Measurements from ENCODE around the gene PLXNA1. TPM values are rescaled to one million over a fixed set of nuclear protein-coding genes. Genes with fewer than 3 reads are reported as not detected.

PLXNA1 gene
- total RNA-seq, 1 donor from 2014 or later: 26.3 TPM

DNA sequence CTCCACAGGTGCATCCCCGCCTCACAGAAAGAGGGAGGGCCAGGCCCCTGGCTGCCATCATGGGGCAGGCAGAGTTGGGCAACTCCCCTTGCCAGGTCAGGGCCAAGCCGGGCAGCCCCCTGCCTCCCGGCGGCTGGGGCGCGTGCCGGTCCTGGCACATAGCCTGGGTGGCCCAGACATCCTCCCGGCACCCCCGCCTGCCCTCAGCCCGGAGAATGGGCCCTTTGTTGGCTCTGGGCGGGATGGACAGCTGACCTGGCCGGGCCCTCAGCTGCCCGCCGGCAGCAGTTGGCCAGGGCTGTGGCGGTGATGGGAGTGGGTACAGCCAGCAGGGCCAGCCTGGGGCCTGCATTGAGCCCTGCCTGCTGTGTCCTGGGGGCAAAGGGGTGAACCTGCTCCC, 16.5 kb downstream of the PLXNA1 start:
- no peak for DNase-seq (ENCODE audit: low spot score)

DNA sequence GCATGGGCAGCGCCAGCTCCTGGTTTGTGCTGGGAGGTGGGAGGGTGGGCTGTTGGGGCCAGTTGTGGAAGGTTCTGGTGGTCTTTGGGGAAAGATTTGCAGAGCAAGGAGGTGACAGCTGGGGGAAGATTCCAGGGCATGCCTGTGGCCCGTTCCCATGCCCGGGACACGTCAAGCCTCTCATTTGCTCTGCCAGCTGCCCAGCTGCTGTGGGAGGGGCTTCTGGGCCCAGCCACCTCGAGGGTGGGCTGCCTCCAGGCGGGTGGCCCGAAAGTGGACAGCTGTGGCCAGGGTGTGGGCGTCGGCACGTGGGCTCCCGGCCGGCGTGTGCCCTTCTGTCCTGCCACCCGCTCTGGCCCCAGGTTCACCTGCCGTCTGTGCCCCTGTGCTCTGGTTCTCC, 17.2 kb downstream of the PLXNA1 start:
- no peak for DNase-seq (ENCODE audit: low spot score)

GRCh38 chr3:127000761-127001160, 17.8 kb downstream of the PLXNA1 start:
- DNase-seq (ENCODE audit: low spot score): no peak

DNA sequence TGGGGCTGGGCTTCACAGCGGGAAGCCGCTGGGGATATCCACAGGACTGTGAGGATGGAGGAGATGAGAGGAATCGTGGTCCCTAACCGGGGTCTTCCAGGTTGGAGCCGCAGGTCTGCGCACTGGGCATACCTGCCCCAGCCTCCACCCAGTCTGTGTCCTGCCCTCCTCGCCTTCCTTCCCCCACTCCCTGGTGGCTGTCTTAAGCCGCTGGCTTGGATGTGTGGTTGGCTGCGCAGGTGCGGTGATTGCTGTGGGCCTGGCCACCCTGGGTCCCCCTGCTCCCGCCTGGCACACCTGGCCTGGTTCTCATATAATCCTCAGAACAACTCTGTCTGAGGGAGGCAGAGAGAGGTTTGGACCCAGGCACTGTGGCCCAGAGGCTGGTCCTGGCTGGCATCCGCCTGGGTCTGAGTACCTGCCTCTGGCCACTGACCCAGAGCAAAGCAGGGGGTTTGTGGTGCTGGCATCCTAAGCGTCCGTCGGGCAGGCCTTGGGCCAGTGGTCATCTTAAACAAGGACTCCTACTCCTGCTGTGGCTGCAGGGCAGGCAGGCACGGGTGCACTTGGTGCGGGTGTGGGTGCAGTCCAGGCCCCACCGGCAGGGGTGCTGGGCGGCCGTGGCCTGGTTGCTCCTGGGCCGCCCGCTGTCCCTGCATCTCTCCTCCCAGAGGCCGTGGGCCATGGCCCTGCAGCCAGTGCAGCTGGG, 18.7 kb downstream of the PLXNA1 start:
- DNase-seq (ENCODE audit: low spot score): no peak

DNA sequence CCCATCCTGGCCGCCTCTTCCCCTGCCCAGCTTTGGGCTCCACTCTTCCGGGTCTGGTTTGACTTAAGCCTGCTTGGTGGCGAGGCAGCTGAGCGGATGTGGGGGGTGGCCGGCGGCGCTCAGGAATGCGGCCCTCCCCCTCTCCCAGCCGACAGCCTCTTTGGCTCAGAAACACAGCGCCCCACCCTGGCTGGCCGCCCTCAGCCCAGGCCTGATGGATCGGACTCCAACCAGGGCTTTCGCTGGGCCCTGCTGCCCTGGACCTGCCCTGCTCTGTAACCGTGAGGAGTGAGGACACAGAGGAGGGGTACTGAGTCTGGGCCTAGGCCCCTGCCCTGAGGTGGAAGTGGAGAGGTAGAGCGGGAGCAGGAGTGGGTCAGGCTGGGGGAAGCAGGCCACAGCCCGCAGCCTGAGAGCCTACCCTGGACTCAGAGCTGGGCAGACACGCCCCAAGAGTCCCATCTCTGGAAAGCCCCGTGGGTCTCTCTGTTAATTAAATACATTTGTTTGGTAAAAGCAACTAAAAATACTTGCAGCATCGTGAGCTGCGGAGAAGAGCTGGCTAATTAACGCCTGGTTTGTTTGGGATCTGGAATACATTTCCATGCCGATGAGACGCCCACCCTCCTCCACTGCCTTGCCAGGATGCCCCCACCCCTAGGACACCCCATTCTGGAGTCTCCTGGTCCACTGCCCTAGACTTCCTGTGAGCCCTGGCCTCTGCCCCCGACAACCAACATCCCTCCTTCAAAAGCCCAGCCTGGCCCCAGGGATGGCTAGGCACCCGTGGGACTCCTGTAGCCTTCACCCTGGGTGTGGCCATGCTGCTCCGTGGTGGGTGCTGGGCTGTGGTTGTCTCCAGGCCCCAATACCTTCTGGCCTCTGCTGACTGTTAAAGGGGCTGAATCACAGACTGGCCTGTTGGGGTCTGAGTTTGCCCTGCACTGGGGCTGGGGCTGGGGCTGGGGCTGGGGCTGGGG, 19.6 kb downstream of the PLXNA1 start:
- peak; percentile 93 for DNase-seq (ENCODE audit: low spot score)

DNA sequence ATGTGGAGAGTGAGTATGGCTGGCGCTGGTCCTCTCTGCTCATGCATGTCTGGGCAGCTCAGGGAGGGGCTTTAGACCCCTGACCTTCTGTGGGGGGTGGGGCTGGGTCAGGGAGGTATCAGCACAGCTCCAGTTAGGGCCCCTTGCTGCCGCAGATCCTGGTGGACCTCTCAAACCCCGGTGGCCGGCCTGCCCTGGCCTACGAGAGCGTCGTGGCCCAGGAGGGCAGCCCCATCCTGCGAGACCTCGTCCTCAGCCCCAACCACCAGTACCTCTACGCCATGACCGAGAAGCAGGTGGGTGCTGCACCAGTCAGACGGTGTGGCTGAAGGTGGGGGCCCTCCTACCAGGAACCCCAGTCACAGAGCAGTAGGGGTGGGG, 20.2 kb downstream of the PLXNA1 start:
- DNase-seq (ENCODE audit: low spot score): no peak

- DNase-seq (ENCODE audit: low spot score): no peak
These were observed 20.8 kb downstream of the PLXNA1 start for GRCh38 chr3:127003601-127004280.

DNA sequence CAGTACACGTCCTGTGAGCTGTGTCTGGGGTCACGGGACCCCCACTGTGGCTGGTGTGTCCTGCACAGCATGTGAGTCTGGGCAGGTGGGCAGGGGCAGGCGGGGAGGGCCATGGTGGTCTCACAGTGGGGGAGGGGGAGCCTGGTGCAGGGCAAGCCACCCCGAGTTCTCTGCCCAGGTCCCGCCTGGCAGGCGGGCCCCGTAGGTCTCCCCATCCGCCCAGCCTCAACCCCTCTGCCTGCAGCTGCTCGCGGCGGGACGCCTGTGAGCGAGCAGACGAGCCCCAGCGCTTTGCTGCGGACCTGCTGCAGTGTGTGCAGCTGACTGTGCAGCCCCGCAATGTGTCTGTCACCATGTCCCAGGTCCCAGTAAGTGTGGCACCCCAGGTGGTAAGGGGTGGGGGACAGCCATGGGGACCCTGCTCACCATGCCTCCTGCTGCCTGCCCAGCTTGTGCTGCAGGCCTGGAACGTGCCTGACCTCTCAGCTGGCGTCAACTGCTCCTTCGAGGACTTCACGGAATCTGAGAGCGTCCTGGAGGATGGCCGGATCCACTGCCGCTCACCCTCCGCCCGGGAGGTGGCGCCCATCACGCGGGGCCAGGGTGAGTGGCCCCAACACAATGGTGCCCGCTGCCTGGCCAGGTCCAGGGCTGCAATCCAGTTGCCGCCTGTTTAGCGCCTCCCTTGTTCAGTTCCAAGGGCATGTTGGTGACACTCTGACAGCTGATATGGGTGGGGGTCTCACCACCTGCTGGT, 21.9 kb downstream of the PLXNA1 start:
- DNase-seq (ENCODE audit: low spot score): no peak

DNA sequence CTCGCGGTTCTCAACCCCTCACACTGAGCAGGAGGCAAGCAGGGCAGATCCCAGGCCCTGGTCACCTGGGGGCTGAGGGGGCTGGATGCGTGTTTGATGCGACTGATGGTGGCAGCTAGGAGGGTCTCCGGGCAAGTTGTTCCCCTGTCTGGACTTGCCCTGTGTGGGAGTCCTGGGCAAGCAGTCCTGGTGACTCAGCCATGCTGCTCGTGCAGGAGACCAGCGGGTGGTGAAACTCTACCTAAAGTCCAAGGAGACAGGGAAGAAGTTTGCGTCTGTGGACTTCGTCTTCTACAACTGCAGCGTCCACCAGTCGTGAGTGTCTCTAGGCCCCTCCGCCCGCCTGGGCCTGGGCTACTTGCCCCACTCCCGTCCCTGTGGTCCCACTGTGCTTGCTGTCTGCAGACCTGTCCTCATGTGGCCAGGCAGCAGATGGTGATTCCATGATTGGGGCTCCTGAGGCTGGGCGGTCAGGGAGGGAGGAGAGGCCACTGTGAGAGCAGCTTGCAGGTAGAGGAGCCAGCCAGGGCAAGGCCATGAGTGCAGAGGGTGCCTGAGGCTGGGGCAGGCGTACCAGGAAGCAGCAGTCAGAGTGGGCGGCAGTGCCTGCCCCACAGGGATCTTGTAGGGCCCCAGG, 23.1 kb downstream of the PLXNA1 start:
- no peak for DNase-seq (ENCODE audit: low spot score)

GRCh38 chr3:127006781-127007436, 24.0 kb downstream of the PLXNA1 start:
- no peak for DNase-seq (ENCODE audit: low spot score)

DNA sequence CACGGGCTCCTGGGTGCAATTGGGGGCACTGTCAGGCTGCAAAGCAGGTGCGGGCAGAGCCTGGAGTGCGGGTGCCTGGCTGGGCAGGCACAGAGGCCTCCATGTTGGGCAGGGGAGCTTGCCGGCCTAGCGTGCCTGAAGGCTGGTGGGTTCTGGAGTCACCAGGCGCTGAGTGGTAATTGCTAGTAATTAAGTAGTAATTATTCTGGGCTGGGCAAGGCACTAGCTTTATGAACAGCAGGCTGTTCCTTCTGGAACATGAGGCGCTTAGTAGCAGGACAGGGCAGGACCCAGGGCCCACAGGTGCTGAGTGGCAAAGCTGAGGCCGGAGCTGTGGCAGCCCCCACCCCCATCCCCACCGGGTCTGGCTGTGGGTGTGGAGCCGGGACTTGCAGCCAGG, 25.3 kb downstream of the PLXNA1 start:
- no peak for DNase-seq (ENCODE audit: low spot score)

- no peak for DNase-seq (ENCODE audit: low spot score)
These were observed 26.6 kb downstream of the PLXNA1 start for GRCh38 chr3:127009531-127009930.

DNA sequence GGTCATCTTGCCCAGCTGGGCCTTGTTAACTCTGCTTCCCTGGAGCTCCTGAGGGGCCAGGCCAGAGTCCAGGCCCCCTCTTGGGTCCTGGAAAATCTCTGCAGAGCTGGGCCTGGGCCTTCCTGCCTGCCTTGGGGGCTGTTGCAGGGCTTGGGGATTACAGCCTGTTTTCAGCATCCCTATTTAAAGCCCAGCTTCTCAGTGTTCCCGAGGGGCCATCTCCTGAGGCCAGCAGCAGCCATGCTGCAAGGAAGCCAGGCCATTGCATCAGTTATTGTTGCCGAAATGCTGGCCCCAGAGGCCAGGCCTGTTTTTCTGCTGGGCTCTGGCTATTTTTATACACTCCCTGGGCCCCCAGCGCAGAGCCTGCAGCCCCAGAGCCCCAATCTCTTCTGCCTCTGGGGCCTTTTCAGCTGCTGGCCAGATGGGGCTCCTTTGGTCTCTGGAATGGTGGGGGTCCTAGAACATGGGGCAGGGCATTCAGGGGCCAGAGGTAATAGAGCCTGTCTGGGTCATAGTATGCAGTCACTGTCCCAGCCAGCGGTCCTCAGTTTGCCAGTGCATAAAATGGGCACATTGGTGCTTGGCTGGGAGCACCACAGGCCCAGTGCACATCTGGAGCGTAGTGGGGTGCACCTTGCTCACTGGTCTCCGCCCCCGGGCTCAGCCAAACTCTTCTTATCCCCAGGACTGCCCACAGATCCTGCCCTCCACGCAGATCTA, 28.5 kb downstream of the PLXNA1 start:
- DNase-seq (ENCODE audit: low spot score): no peak

- DNase-seq (ENCODE audit: low spot score): no peak
These were observed 29.2 kb downstream of the PLXNA1 start for GRCh38 chr3:127012091-127012490.

DNA sequence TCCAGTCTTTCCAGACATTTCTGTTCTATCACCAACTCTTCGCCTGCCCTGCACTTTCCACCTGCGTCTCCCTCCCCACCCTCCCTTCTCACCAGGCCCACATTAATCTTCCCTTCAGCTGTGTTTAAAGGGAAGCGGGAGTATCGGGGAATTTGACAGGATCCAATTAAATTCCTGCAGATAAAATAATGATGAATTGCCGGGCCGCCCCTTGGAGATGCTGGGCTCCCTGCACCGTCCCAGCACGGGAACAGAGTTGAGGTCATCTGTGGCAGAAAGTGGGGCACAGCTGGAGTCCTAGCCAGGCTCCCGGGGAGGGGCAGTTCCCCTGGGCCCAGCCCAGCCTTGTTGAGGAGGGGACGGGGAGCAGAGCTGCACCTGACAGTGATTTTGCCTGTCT, 30.3 kb downstream of the PLXNA1 start:
- DNase-seq (ENCODE audit: low spot score): no peak

GRCh38 chr3:127013758-127014535, 31.0 kb downstream of the PLXNA1 start:
- no peak for DNase-seq (ENCODE audit: low spot score)

GRCh38 chr3:127014536-127015281, 31.8 kb downstream of the PLXNA1 start:
- DNase-seq (ENCODE audit: low spot score): no peak

Measured in mesenteric fat pad (tissue), 1 donor.